SU-DHL-6 (cell line): ENCODE measurements around the gene WWP2.
"Not testable (repeated sequence)": the region's sequence is repeated elsewhere in the genome, so short reads cannot be mapped to it uniquely, and the experiment has no call there.

Experiments
- EZH2phosphoT487 ChIP-seq: fragments of 200-600 bp; sonication (generic), shearing (Covaris generic); conservative IDR thresholded peaks from 2 replicates; pipeline ENCODE4 v1.6.1; 2018; ENCODE audit warnings: mild to moderate bottlenecking, antibody characterized with exemption, low read length, moderate library complexity, mixed read lengths
- TF ChIP-seq, protein P1 (sequence below): fragments of 200-600 bp; sonication (generic); IDR thresholded peaks from one replicate; pipeline ENCODE4 v1.5.1; 2017; ENCODE audit warnings: antibody characterized with exemption, mild to moderate bottlenecking, low read length, moderate library complexity; ENCODE audit not compliant: insufficient read depth, poor library complexity, severe bottlenecking

DNA sequence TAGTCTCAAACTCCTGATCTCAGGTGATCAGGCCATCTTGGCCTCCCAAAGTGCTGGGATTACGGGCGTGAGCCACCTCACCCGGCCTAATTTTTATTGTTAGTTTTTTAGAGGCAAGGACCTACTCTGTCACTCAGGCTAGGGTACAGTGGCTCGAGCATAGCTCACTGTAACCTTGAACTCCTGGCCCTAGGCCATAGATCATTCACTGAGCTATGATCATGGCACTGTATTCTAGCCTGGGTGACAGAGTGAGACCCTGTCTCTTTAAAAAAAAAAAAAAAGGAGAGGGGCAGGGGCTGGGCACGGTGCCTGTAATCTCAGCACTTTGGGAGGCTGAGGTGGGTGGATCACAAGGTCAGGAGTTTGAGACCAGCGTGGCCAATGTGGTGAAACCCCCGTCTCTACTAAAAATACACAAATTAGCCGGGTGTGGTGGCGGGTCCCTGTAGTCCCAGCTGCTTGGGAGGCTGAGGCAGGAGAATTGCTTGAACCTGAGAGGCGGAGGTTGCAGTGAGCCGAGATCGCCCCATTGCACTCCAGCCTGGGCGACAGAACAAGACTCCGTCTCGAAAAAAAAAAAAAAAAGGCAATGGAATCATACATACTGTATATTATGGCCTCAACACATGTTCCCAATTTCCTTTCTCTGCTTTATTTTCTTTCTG, 53.2 kb downstream of the WWP2 start:
- TF ChIP-seq, protein P1, sequence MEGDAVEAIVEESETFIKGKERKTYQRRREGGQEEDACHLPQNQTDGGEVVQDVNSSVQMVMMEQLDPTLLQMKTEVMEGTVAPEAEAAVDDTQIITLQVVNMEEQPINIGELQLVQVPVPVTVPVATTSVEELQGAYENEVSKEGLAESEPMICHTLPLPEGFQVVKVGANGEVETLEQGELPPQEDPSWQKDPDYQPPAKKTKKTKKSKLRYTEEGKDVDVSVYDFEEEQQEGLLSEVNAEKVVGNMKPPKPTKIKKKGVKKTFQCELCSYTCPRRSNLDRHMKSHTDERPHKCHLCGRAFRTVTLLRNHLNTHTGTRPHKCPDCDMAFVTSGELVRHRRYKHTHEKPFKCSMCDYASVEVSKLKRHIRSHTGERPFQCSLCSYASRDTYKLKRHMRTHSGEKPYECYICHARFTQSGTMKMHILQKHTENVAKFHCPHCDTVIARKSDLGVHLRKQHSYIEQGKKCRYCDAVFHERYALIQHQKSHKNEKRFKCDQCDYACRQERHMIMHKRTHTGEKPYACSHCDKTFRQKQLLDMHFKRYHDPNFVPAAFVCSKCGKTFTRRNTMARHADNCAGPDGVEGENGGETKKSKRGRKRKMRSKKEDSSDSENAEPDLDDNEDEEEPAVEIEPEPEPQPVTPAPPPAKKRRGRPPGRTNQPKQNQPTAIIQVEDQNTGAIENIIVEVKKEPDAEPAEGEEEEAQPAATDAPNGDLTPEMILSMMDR: not testable (repeated sequence)
- TF ChIP-seq EZH2phosphoT487: not testable (repeated sequence)
